K562 (cell line): ENCODE data around the gene IRAK2. TPM values are rescaled to one million over a fixed set of nuclear protein-coding genes. Genes with fewer than 3 reads are reported as not detected.

ENCODE experiments used
- AFF1 ChIP-seq, 2 experiments: fragments of 450-650 bp; IDR thresholded peaks; 2 replicates each; pipeline ENCODE4 v1.6.1; 2018; ENCODE audit warnings: mild to moderate bottlenecking in 2 of 2, low read depth in 1 of 2; ENCODE audit not compliant: partially characterized antibody in 2 of 2
- CREB1 ChIP-seq, 2 experiments: sonication (generic) in 1 of 2; formaldehyde crosslinking in 1 of 2; IDR thresholded peaks; 2 replicates each; pipeline versions ENCODE4 v1.6.1 to v1.8.0; 2012 to 2022; ENCODE audit warnings: inconsistent platforms in 1 of 2, mild to moderate bottlenecking in 1 of 2, missing genetic modification reagents in 1 of 2, moderate library complexity in 1 of 2
- ELF2 ChIP-seq: fragments of 250-450 bp; sonication (Bioruptor Pico); IDR thresholded peaks from 2 replicates; pipeline ENCODE4 v1.5.0; 2021; ENCODE audit warnings: mild to moderate bottlenecking
- NFYB ChIP-seq: IDR thresholded peaks from 2 replicates; pipeline ENCODE4 v1.6.1; 2011; ENCODE audit warnings: mild to moderate bottlenecking, moderate library complexity; ENCODE audit not compliant: insufficient read length; ENCODE audit errors: extremely low read depth
- PREB ChIP-seq: sonication (generic); formaldehyde crosslinking; IDR thresholded peaks from 2 replicates; pipeline ENCODE4 v1.8.1; 2023; ENCODE audit warnings: mild to moderate bottlenecking, missing genetic modification reagents
- RAD21 ChIP-seq, 2 experiments: fragments of 250-450 bp in 1 of 2; fragments of 450-650 bp in 1 of 2; sonication (Bioruptor Pico) in 1 of 2; formaldehyde crosslinking in 1 of 2; IDR thresholded peaks in 1 of 2; conservative IDR thresholded peaks in 1 of 2; 2 replicates each; pipeline versions ENCODE4 v1.4.0 to v1.8.0; 2020 to 2022; ENCODE audit warnings: mild to moderate bottlenecking in 2 of 2, moderate library complexity in 1 of 2
- RBM25 ChIP-seq: fragments of 200-400 bp; formaldehyde crosslinking; IDR thresholded peaks from 2 replicates; pipeline ENCODE4 v1.6.1; 2018; ENCODE audit warnings: low read length, low read depth, moderate library complexity; ENCODE audit not compliant: severe bottlenecking
- SRSF7 ChIP-seq: fragments of 200-400 bp; formaldehyde crosslinking; optimal IDR thresholded peaks from 2 replicates; pipeline ENCODE3; 2017; ENCODE audit warnings: mild to moderate bottlenecking, low read depth, low read length
- TRIM24 ChIP-seq, 2 experiments: fragments of 450-650 bp; IDR thresholded peaks; 2 replicates each; pipeline ENCODE4 v1.6.1; 2016
- TSC22D4 ChIP-seq: fragments of 450-650 bp; IDR thresholded peaks from 2 replicates; pipeline ENCODE4 v1.6.1; 2016; ENCODE audit warnings: missing genetic modification characterization, missing biosample characterization, control low read depth
- ZMIZ1 ChIP-seq, 2 experiments: fragments of 150-350 bp in 1 of 2; IDR thresholded peaks; 2 replicates each; pipeline ENCODE4 v1.6.1; 2012 to 2016; ENCODE audit warnings: low read depth in 2 of 2, low read length in 2 of 2, mild to moderate bottlenecking in 1 of 2, moderate library complexity in 1 of 2
- ZNF146 ChIP-seq: IDR thresholded peaks from one replicate; pipeline ENCODE4 v1.6.1; 2018; ENCODE audit warnings: missing compliant biosample characterization; ENCODE audit not compliant: unreplicated experiment
- ZNF592 ChIP-seq: fragments of 450-650 bp; IDR thresholded peaks from 2 replicates; pipeline ENCODE4 v1.6.1; 2017; ENCODE audit warnings: antibody characterized with exemption, mild to moderate bottlenecking
- polyA plus RNA-seq, 8 experiments: library from polyadenylated mRNA; depleted of rRNA in 4 of 8; stranded (reverse) in 5 of 8; unstranded in 3 of 8; fragments of >200 nt; fragmentation: Nextera tagmentation in 2 of 8; fragmentation: Illumina TruSeq in 1 of 8; extraction: Ambion mirVana in 2 of 8; extraction: Trizol in 1 of 8; gene quantifications; 2 replicates each; pipeline versions ENCODE4 v1.2.1 to v1.2.3, GENCODE V29; 2011 to 2014; ENCODE audit warnings: inconsistent platforms in 1 of 8, missing spikeins in 1 of 8
- total RNA-seq, 7 experiments: library from RNA; depleted of rRNA in 6 of 7; stranded (reverse); fragments of >200 nt in 6 of 7; fragmentation: Illumina TruSeq in 2 of 7; extraction: Trizol in 2 of 7; gene quantifications; 2 replicates each; pipeline versions ENCODE4 v1.2.1 to v1.2.3, GENCODE V29; 2011 to 2021; ENCODE audit warnings: low replicate concordance in 1 of 7

IRAK2 gene
- total and polyA plus RNA-seq, 9 of the 15 experiments (the other 6 are each of a cell fraction or from before 2014, with no cell fraction given), result 0.42 to 4.4 (median 2.7) TPM

- no peak for TF ChIP-seq AFF1 (IDR thresholded peaks at IDR 0.05; ENCODE audit: low read depth in 1 of 2, partially characterized antibody in 2 of 2)
- TF ChIP-seq NFYB, result peak; percentile 91
- TF ChIP-seq ELF2 (CRISPR knock-in tag), result no peak
- TF ChIP-seq ZMIZ1 (IDR thresholded peaks at IDR 0.05; ENCODE audit: low read depth in 2 of 2, low read length in 2 of 2), result no peak
- TF ChIP-seq PREB (CRISPR knock-in tag), result no peak
- TF ChIP-seq ZNF592, result no peak
- TF ChIP-seq ZNF146 (CRISPR knock-in tag), result no peak
- TF ChIP-seq CREB1 (IDR thresholded peaks at IDR 0.05), result no peak
- no peak for TF ChIP-seq CREB1 (CRISPR knock-in tag; IDR thresholded peaks at IDR 0.05)
- no peak for TF ChIP-seq TSC22D4 (tag)
- TF ChIP-seq RBM25, result peak; percentile 52
- no peak for TF ChIP-seq TRIM24 (IDR thresholded peaks at IDR 0.05)
- no peak for TF ChIP-seq RAD21 (CRISPR knock-in tag; conservative IDR thresholded peaks at IDR 0.05 in 1 of 2, IDR thresholded peaks at IDR 0.05 in 1 of 2)
- no peak for TF ChIP-seq SRSF7
These were observed 70.0 kb downstream of the IRAK2 start (continued) for GRCh38 chr3:10234526-10235230.
